ENCODE results near the gene TRPM2. TPM values are rescaled to one million over a fixed set of nuclear protein-coding genes. Genes with fewer than 3 reads are reported as not detected.

The TRPM2 gene
- total RNA-seq, 2 experiments from 2014 or later, result 1.9 to 2.9 TPM

DNA sequence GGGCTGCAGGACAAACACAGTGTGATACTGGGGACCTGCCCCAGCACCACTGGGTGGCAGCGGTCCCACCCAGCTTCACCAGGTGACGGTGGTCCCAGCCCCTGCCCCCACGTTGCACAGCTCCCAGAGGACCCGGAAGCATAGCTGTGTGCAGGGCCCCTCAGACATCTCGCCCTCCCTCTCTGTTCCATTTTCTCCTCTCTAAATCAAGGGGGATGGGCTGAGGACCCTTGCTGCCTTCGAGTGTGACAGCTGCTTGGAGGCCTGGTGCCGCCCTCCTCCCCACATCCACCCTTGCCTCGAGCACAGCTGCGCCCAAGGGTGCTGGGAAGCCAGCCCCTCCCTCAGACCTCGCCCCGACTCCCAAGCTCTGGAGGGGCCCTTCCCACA lies 85.8 kb downstream of the TRPM2 start:
- no peak for TF ChIP-seq CTCF (IDR thresholded peaks at IDR 0.05)
- Histone ChIP-seq H3K27me3 (ENCODE audit: control insufficient read depth in 1 of 2, insufficient read depth in 2 of 2, low read length in 2 of 2) (no peaks in the 10 kb centered on the region), H3K27ac (ENCODE audit: low read depth in 1 of 2, low read length in 2 of 2) (no peak overlapping the region), H3K4me3 (ENCODE audit: low read length) (no peak overlapping the region), H3K9me3 (ENCODE audit: control insufficient read depth in 1 of 2, insufficient read depth in 1 of 2, low read length in 2 of 2) (peaks cover 0 to 7% of the 10 kb centered on the region in 2 experiments), H3K4me1 (ENCODE audit: insufficient read depth, low read length) (no peaks in the 10 kb centered on the region), H3K36me3 (ENCODE audit: insufficient read depth, low read length) (no peaks in the 10 kb centered on the region)
- intact Hi-C loops (cut with DNase I, micrococcal nuclease), result no loop called here
- POLR2A ChIA-PET, result no interaction called here
- no peaks in the 10 kb centered on the region for H3K36me3 Mint-ChIP-seq (ENCODE audit: low read depth)
- H3K4me3 Mint-ChIP-seq, result no peak overlapping the region
- H3K9me3 Mint-ChIP-seq, result no peaks in the 10 kb centered on the region
- H3K27ac Mint-ChIP-seq, result no peak overlapping the region
- no peaks in the 10 kb centered on the region for H3K4me1 Mint-ChIP-seq (ENCODE audit: low read depth)
- no peak for DNase-seq
- no peak for ATAC-seq (ENCODE audit: poor library complexity)
- no peaks in the 10 kb centered on the region for H3K27me3 Mint-ChIP-seq
- CTCF ChIA-PET, result no interaction called here

DNA sequence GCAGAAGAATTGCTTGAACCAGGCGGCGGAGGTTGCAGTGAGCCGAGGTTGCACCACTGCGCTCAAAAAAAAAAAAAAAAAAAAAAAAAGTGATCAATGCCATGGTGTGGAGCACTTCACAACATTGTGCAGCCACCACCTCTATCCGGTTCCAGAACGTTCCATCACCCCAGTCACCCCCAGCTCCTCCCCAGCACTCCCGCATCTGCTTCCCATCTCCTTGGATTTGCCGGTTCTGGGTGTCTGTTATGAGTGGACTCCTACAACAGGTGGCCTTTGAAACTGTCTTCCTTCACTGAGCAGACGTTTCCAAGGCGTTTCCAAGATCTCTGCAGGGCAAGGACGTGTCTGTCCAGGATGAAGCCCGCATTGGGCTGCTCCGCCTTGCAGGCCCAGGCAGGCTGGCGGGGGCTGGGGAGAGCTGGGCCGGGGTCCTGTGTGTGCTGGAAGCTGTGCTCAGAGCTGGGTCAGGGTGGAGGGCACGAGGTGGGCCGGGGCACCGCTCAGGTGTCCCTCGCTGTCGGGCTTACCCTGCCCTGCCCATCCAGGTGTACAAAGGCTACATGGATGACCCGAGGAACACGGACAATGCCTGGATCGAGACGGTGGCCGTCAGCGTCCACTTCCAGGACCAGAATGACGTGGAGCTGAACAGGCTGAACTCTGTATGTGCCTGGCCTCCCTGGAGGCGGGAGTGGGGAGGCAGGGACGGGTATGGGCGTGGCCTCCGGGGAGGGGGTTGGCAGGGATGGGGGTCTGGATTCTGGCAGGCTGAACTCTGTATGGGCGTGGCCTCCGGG lies 87.0 kb downstream of the TRPM2 start:
- H3K27ac Mint-ChIP-seq, result no peak overlapping the region
- no peaks in the 10 kb centered on the region for H3K9me3 Mint-ChIP-seq
- ChIA-PET CTCF (no interaction called here), POLR2A (no interaction called here)
- intact Hi-C loops (cut with DNase I, micrococcal nuclease), result no loop called here
- no peak for DNase-seq
- no peak overlapping the region for H3K4me3 Mint-ChIP-seq
- H3K4me1 ChIP-seq (ENCODE audit: insufficient read depth, low read length), result no peaks in the 10 kb centered on the region
- H3K4me1 Mint-ChIP-seq (ENCODE audit: low read depth), result no peaks in the 10 kb centered on the region
- H3K36me3 ChIP-seq (ENCODE audit: insufficient read depth, low read length), result no peaks in the 10 kb centered on the region
- no peak for ATAC-seq (ENCODE audit: poor library complexity)
- H3K27me3 ChIP-seq (ENCODE audit: control insufficient read depth in 1 of 2, insufficient read depth in 2 of 2, low read length in 2 of 2), result no peaks in the 10 kb centered on the region
- no peaks in the 10 kb centered on the region for H3K27me3 Mint-ChIP-seq
- H3K36me3 Mint-ChIP-seq (ENCODE audit: low read depth), result no peaks in the 10 kb centered on the region
- peaks cover 0 to 13% of the 10 kb centered on the region in 2 experiments for H3K9me3 ChIP-seq (ENCODE audit: control insufficient read depth in 1 of 2, insufficient read depth in 1 of 2, low read length in 2 of 2)
- H3K27ac ChIP-seq (ENCODE audit: low read depth in 1 of 2, low read length in 2 of 2), result no peak overlapping the region
- H3K4me3 ChIP-seq (ENCODE audit: low read length), result no peak overlapping the region
- TF ChIP-seq CTCF (IDR thresholded peaks at IDR 0.05), result no peak

- Histone ChIP-seq H3K36me3 (ENCODE audit: insufficient read depth, low read length) (no peaks in the 10 kb centered on the region), H3K9me3 (ENCODE audit: control insufficient read depth in 1 of 2, insufficient read depth in 1 of 2, low read length in 2 of 2) (peaks cover 0 to 13% of the 10 kb centered on the region in 2 experiments), H3K27me3 (ENCODE audit: control insufficient read depth in 1 of 2, insufficient read depth in 2 of 2, low read length in 2 of 2) (no peaks in the 10 kb centered on the region), H3K4me1 (ENCODE audit: insufficient read depth, low read length) (no peaks in the 10 kb centered on the region), H3K4me3 (ENCODE audit: low read length) (no peak overlapping the region), H3K27ac (ENCODE audit: low read depth in 1 of 2, low read length in 2 of 2) (no peak overlapping the region)
- H3K27ac Mint-ChIP-seq, result no peak overlapping the region
- no peak for ATAC-seq (ENCODE audit: poor library complexity)
- CTCF ChIA-PET, result no interaction called here
- POLR2A ChIA-PET, result no interaction called here
- no peak for DNase-seq
- intact Hi-C loops (cut with DNase I, micrococcal nuclease), result no loop called here
- H3K27me3 Mint-ChIP-seq, result no peaks in the 10 kb centered on the region
- H3K9me3 Mint-ChIP-seq, result no peaks in the 10 kb centered on the region
- no peak overlapping the region for H3K4me3 Mint-ChIP-seq
- H3K4me1 Mint-ChIP-seq (ENCODE audit: low read depth), result no peaks in the 10 kb centered on the region
- no peaks in the 10 kb centered on the region for H3K36me3 Mint-ChIP-seq (ENCODE audit: low read depth)
- TF ChIP-seq CTCF (IDR thresholded peaks at IDR 0.05), result no peak
Measured at GRCh38 chr21:44441041-44441400, 87.6 kb downstream of the TRPM2 start.
